Activated CD8-positive, alpha-beta memory T cell treated with anti-CD3 and anti-CD28 coated beads for 48 hours (primary cell): Measurements from ENCODE around the gene WFDC5.
"Not testable (repeated sequence)": the region's sequence is repeated elsewhere in the genome, so short reads cannot be mapped to it uniquely, and the experiment has no call there.

ENCODE experiments used
- DNase-seq, 3 experiments: peaks; one replicate each; pipeline ENCODE4 v3.0.0-alpha.2; 2020; ENCODE audit warnings: low read depth in 2 of 3, low spot score in 2 of 3

Gene WFDC5

GRCh38 chr20:45114465-45115385, at the start of gene WFDC5:
TSS of gene WFDC5 (minus strand) at chr20:45115174. CDS start at chr20:45115083, 91 bp downstream.
- no peak for DNase-seq

GRCh38 chr20:45163083-45163803, 48.3 kb upstream of the WFDC5 start:
- no peak for DNase-seq

GRCh38 chr20:45157962-45158361, 43.0 kb upstream of the WFDC5 start:
- DNase-seq: no peak

- no peak for DNase-seq
Observed at GRCh38 chr20:45156713-45157112, 41.7 kb upstream of the WFDC5 start.

GRCh38 chr20:45154794-45155193, 39.8 kb upstream of the WFDC5 start:
- not testable (repeated sequence) for DNase-seq

GRCh38 chr20:45154183-45154582, 39.2 kb upstream of the WFDC5 start:
- DNase-seq: no peak

GRCh38 chr20:45153752-45154151, 38.8 kb upstream of the WFDC5 start:
- DNase-seq: no peak

- no peak for DNase-seq
Observed at GRCh38 chr20:45153147-45153546, 38.2 kb upstream of the WFDC5 start.

GRCh38 chr20:45152405-45152804, 37.4 kb upstream of the WFDC5 start:
- DNase-seq: no peak

- DNase-seq: no peak
Observed at GRCh38 chr20:45149062-45149461, 34.1 kb upstream of the WFDC5 start.

- DNase-seq: no peak
Observed at GRCh38 chr20:45140836-45141235, 25.9 kb upstream of the WFDC5 start.

GRCh38 chr20:45139733-45140375, 24.9 kb upstream of the WFDC5 start:
- not testable (repeated sequence) for DNase-seq

- DNase-seq: peak; percentile 56 to 89 (median 64)
Observed at GRCh38 chr20:45138561-45139300, 23.8 kb upstream of the WFDC5 start.

- no peak for DNase-seq
Observed at GRCh38 chr20:45136911-45137310, 21.9 kb upstream of the WFDC5 start.

GRCh38 chr20:45128099-45128498, 13.1 kb upstream of the WFDC5 start:
- DNase-seq: no peak

- no peak for DNase-seq
Observed at GRCh38 chr20:45124365-45124764, 9.4 kb upstream of the WFDC5 start, which contains the start of gene WFDC12. TSS of gene WFDC12 (minus strand) at chr20:45124465. CDS start at chr20:45124447, 18 bp downstream.

GRCh38 chr20:45121388-45121787, 6.4 kb upstream of the WFDC5 start:
- DNase-seq: no peak

- DNase-seq: no peak
Observed at GRCh38 chr20:45119556-45120266, 4.7 kb upstream of the WFDC5 start.

GRCh38 chr20:45118028-45118427, 3.1 kb upstream of the WFDC5 start:
- no peak for DNase-seq

GRCh38 chr20:45117581-45117980, 2.6 kb upstream of the WFDC5 start:
- DNase-seq: no peak
